IPS-18c (cell line): ENCODE results near the gene SLC44A1.
"Not testable (repeated sequence)": the region's sequence is repeated elsewhere in the genome, so short reads cannot be mapped to it uniquely, and the experiment has no call there.

Experiments
- H3K4me3 ChIP-seq: 2 replicates; pipeline ENCODE4 v1.7.0; 2013; ENCODE audit warnings: low read depth, mild to moderate bottlenecking, low read length, moderate library complexity; ENCODE audit not compliant: insufficient read depth
- H3K9me3 ChIP-seq: one replicate; pipeline ENCODE4 v1.6.1; 2013; ENCODE audit warnings: mild to moderate bottlenecking, low read length, moderate library complexity; ENCODE audit not compliant: control insufficient read depth, insufficient read depth

The SLC44A1 gene

GRCh38 chr9:105237246-105237645, 7.2 kb upstream of the SLC44A1 start:
- Histone ChIP-seq H3K4me3 (no peak overlapping the region), H3K9me3 (no peaks in the 10 kb centered on the region)

GRCh38 chr9:105238302-105238701, 6.1 kb upstream of the SLC44A1 start:
- Histone ChIP-seq H3K9me3 (no peaks in the 10 kb centered on the region), H3K4me3 (no peak overlapping the region)

- peak overlapping the region; percentile 10; the same call in 1 of the 2 replicates for H3K4me3 ChIP-seq
- H3K9me3 ChIP-seq: no peaks in the 10 kb centered on the region
Measured at GRCh38 chr9:105241356-105242043, 3.0 kb upstream of the SLC44A1 start.

GRCh38 chr9:105242062-105242461, 2.4 kb upstream of the SLC44A1 start:
- Histone ChIP-seq H3K9me3 (no peaks in the 10 kb centered on the region), H3K4me3 (no peak overlapping the region)

- Histone ChIP-seq H3K4me3 (no peak overlapping the region), H3K9me3 (no peaks in the 10 kb centered on the region)
Measured at GRCh38 chr9:105242557-105242956, 1.9 kb upstream of the SLC44A1 start.

GRCh38 chr9:105243015-105243686, 1.3 kb upstream of the SLC44A1 start:
- no peaks in the 10 kb centered on the region for H3K9me3 ChIP-seq
- no peak overlapping the region for H3K4me3 ChIP-seq

- H3K4me3 ChIP-seq: peak overlapping the region; percentile 96
Measured at GRCh38 chr9:105244734-105245028, 230 bp downstream of the SLC44A1 start.

GRCh38 chr9:105245029-105245890, 809 bp downstream of the SLC44A1 start:
- Histone ChIP-seq H3K4me3 (peak overlapping the region; percentile 96), H3K9me3 (no peaks in the 10 kb centered on the region)

More at GRCh38 chr9:105244734-105245028, 230 bp downstream of the SLC44A1 start:
- H3K9me3 ChIP-seq: no peaks in the 10 kb centered on the region

- Histone ChIP-seq H3K4me3 (peak overlapping the region; percentile 96), H3K9me3 (peaks cover 2% of the 10 kb centered on the region)
Measured at GRCh38 chr9:105245891-105246161, 1.4 kb downstream of the SLC44A1 start.

- peak overlapping the region; percentile 30 for H3K4me3 ChIP-seq
- H3K9me3 ChIP-seq: peaks cover 2% of the 10 kb centered on the region
Measured at GRCh38 chr9:105246656-105247173, 2.3 kb downstream of the SLC44A1 start.

GRCh38 chr9:105248691-105249090, 4.2 kb downstream of the SLC44A1 start:
- H3K4me3 ChIP-seq: no peak overlapping the region

GRCh38 chr9:105251133-105251532, 6.7 kb downstream of the SLC44A1 start:
- Histone ChIP-seq H3K4me3 (no peak overlapping the region), H3K9me3 (peaks cover 2% of the 10 kb centered on the region)

More at GRCh38 chr9:105248691-105249090, 4.2 kb downstream of the SLC44A1 start:
- H3K9me3 ChIP-seq: peaks cover 2% of the 10 kb centered on the region

- no peak overlapping the region for H3K4me3 ChIP-seq
- peaks cover 2% of the 10 kb centered on the region for H3K9me3 ChIP-seq
Measured at GRCh38 chr9:105251733-105252404, 7.4 kb downstream of the SLC44A1 start.

- no peak overlapping the region for H3K4me3 ChIP-seq
- H3K9me3 ChIP-seq: peaks cover 2% of the 10 kb centered on the region
Measured at GRCh38 chr9:105252405-105252756, 7.9 kb downstream of the SLC44A1 start.

GRCh38 chr9:105254226-105254625, 9.8 kb downstream of the SLC44A1 start:
- Histone ChIP-seq H3K9me3 (peaks cover 2% of the 10 kb centered on the region), H3K4me3 (no peak overlapping the region)

- H3K4me3 ChIP-seq: no peak overlapping the region
Measured at GRCh38 chr9:105255421-105255820, 11.0 kb downstream of the SLC44A1 start.

GRCh38 chr9:105256569-105256968, 12.1 kb downstream of the SLC44A1 start:
- not testable (repeated sequence) for H3K4me3 ChIP-seq, H3K9me3 ChIP-seq

More at GRCh38 chr9:105255421-105255820, 11.0 kb downstream of the SLC44A1 start:
- peaks cover 2% of the 10 kb centered on the region for H3K9me3 ChIP-seq
